K562 (cell line): ENCODE results near the gene KIAA0319L.

Source experiments
- CHD2 ChIP-seq: IDR thresholded peaks from 2 replicates; pipeline ENCODE4 v1.6.1; 2011; ENCODE audit warnings: low read depth, low read length
- ETV5 ChIP-seq: sonication (generic); formaldehyde crosslinking; IDR thresholded peaks from 2 replicates; pipeline ENCODE4 v1.4.0; 2020; ENCODE audit warnings: low read depth, mild to moderate bottlenecking, missing genetic modification reagents
- KAT8 ChIP-seq: fragments of 450-650 bp; IDR thresholded peaks from 2 replicates; pipeline ENCODE4 v1.6.1; 2016; ENCODE audit warnings: low read depth, mild to moderate bottlenecking
- NFE2 ChIP-seq: IDR thresholded peaks from 2 replicates; pipeline ENCODE4 v1.6.1; 2014; ENCODE audit warnings: antibody characterized with exemption, low read depth
- POLR2AphosphoS5 ChIP-seq: IDR thresholded peaks from 2 replicates; pipeline ENCODE4 v1.6.1; 2011; ENCODE audit warnings: mild to moderate bottlenecking, low read depth, low read length, moderate library complexity; ENCODE audit not compliant: control insufficient read depth, insufficient read depth
- RAD21 ChIP-seq, 2 experiments: fragments of 250-450 bp in 1 of 2; fragments of 450-650 bp in 1 of 2; sonication (Bioruptor Pico) in 1 of 2; formaldehyde crosslinking in 1 of 2; IDR thresholded peaks in 1 of 2; conservative IDR thresholded peaks in 1 of 2; 2 replicates each; pipeline versions ENCODE4 v1.4.0 to v1.8.0; 2020 to 2022; ENCODE audit warnings: mild to moderate bottlenecking in 2 of 2, moderate library complexity in 1 of 2
- SP2 ChIP-seq: IDR thresholded peaks from 2 replicates; pipeline ENCODE4 v1.6.1; 2011; ENCODE audit warnings: mild to moderate bottlenecking, low read depth, low read length, moderate library complexity; ENCODE audit not compliant: poor library complexity, severe bottlenecking; ENCODE audit errors: extremely low read depth
- STAG1 ChIP-seq: sonication (generic); formaldehyde crosslinking; IDR thresholded peaks from 2 replicates; pipeline ENCODE4 v1.5.0; 2020; ENCODE audit warnings: missing genetic modification reagents, borderline replicate concordance
- TF ChIP-seq, protein P1 (sequence below): fragments of 450-650 bp; IDR thresholded peaks from 2 replicates; pipeline ENCODE4 v1.6.1; 2018; ENCODE audit not compliant: partially characterized antibody
- TF ChIP-seq, protein P2 (sequence below), 3 experiments: IDR thresholded peaks in 2 of 3; conservative IDR thresholded peaks in 1 of 3; 2 replicates each; pipeline ENCODE4 v1.5.1; 2011 to 2012; ENCODE audit warnings: low read length in 3 of 3, mild to moderate bottlenecking in 3 of 3, control low read depth in 2 of 3, improper control_type of control experiment in 1 of 3, inconsistent platforms in 1 of 3, low read depth in 1 of 3, mixed read lengths in 1 of 3, moderate library complexity in 1 of 3; ENCODE audit not compliant: insufficient read depth in 2 of 3
- TF ChIP-seq, protein P3 (sequence below): fragments of 250-450 bp; sonication (Bioruptor Pico); IDR thresholded peaks from 2 replicates; pipeline ENCODE4 v1.4.0; 2020

DNA sequence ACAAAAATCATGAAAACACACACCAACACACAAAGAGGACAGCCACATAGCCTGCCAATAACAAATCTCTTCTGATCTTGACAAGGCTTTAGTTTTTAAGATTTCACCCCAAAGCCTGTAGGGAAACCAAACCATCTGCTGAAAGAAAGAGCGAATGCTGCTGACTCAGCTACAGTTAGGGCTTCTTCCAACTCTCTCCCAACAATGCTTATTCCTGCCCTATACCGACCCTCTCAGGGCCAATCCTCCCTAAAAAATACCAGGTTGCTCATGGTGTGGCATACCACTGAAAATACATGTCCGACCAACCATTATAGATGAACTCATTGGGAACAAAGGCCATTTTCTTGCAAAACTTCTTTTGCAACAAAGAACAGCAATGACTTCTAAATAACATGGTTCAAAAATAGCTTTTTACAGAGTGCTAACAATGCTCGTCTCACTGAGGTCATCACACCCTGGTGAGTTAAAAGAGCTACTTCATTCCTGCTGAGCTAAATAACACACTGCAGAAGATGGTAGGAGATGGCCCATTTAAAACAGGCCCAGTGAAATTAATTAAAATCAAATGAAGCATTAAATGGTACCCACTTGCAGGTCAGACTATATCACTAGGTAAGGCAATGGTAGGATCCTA, 86.1 kb downstream of the KIAA0319L start:
- TF ChIP-seq ETV5 (CRISPR knock-in tag) (no peak), STAG1 (CRISPR knock-in tag) (no peak), POLR2AphosphoS5 (no peak), CHD2 (no peak), RAD21 (CRISPR knock-in tag; conservative IDR thresholded peaks at IDR 0.05 in 1 of 2, IDR thresholded peaks at IDR 0.05 in 1 of 2) (no peak), SP2 (no peak), KAT8 (no peak), NFE2 (no peak)
- TF ChIP-seq, protein P1, sequence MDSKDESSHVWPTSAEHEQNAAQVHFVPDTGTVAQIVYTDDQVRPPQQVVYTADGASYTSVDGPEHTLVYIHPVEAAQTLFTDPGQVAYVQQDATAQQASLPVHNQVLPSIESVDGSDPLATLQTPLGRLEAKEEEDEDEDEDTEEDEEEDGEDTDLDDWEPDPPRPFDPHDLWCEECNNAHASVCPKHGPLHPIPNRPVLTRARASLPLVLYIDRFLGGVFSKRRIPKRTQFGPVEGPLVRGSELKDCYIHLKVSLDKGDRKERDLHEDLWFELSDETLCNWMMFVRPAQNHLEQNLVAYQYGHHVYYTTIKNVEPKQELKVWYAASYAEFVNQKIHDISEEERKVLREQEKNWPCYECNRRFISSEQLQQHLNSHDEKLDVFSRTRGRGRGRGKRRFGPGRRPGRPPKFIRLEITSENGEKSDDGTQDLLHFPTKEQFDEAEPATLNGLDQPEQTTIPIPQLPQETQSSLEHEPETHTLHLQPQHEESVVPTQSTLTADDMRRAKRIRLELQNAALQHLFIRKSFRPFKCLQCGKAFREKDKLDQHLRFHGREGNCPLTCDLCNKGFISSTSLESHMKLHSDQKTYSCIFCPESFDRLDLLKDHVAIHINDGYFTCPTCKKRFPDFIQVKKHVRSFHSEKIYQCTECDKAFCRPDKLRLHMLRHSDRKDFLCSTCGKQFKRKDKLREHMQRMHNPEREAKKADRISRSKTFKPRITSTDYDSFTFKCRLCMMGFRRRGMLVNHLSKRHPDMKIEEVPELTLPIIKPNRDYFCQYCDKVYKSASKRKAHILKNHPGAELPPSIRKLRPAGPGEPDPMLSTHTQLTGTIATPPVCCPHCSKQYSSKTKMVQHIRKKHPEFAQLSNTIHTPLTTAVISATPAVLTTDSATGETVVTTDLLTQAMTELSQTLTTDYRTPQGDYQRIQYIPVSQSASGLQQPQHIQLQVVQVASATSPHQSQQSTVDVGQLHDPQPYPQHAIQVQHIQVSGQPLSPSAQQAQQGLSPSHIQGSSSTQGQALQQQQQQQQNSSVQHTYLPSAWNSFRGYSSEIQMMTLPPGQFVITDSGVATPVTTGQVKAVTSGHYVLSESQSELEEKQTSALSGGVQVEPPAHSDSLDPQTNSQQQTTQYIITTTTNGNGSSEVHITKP, result no peak
- TF ChIP-seq, protein P2, sequence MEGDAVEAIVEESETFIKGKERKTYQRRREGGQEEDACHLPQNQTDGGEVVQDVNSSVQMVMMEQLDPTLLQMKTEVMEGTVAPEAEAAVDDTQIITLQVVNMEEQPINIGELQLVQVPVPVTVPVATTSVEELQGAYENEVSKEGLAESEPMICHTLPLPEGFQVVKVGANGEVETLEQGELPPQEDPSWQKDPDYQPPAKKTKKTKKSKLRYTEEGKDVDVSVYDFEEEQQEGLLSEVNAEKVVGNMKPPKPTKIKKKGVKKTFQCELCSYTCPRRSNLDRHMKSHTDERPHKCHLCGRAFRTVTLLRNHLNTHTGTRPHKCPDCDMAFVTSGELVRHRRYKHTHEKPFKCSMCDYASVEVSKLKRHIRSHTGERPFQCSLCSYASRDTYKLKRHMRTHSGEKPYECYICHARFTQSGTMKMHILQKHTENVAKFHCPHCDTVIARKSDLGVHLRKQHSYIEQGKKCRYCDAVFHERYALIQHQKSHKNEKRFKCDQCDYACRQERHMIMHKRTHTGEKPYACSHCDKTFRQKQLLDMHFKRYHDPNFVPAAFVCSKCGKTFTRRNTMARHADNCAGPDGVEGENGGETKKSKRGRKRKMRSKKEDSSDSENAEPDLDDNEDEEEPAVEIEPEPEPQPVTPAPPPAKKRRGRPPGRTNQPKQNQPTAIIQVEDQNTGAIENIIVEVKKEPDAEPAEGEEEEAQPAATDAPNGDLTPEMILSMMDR (IDR thresholded peaks at IDR 0.05 in 2 of 3, conservative IDR thresholded peaks at IDR 0.05 in 1 of 3; ENCODE audit: insufficient read depth in 2 of 3, low read depth in 1 of 3, low read length in 3 of 3), result no peak
- TF ChIP-seq, protein P3, sequence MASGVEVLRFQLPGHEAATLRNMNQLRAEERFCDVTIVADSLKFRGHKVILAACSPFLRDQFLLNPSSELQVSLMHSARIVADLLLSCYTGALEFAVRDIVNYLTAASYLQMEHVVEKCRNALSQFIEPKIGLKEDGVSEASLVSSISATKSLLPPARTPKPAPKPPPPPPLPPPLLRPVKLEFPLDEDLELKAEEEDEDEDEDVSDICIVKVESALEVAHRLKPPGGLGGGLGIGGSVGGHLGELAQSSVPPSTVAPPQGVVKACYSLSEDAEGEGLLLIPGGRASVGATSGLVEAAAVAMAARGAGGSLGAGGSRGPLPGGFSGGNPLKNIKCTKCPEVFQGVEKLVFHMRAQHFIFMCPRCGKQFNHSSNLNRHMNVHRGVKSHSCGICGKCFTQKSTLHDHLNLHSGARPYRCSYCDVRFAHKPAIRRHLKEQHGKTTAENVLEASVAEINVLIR, result no peak
